Measurements from ENCODE around the gene PPP1R1C.

Gene PPP1R1C

GRCh38 chr2:181972431-181973170 is 13.1 kb upstream of the PPP1R1C start:
- no peak overlapping the region for H3K4me3 ChIP-seq (ENCODE audit: low read depth, low read length)
- TF ChIP-seq CTCF (conservative IDR thresholded peaks at IDR 0.05; ENCODE audit: low read depth, low read length) = no peak
- peak; percentile 12 for DNase-seq (ENCODE audit: low read depth)

- TF ChIP-seq CTCF (conservative IDR thresholded peaks at IDR 0.05; ENCODE audit: low read depth, low read length) = no peak
- no peak overlapping the region for H3K4me3 ChIP-seq (ENCODE audit: low read depth, low read length)
- DNase-seq (ENCODE audit: low read depth) = no peak
Observed at GRCh38 chr2:181973171-181973783, 12.4 kb upstream of the PPP1R1C start.

GRCh38 chr2:181977661-181978350 is 7.8 kb upstream of the PPP1R1C start:
- DNase-seq (ENCODE audit: low read depth) = peak; percentile 65
- no peak for TF ChIP-seq CTCF (conservative IDR thresholded peaks at IDR 0.05; ENCODE audit: low read depth, low read length)
- no peak overlapping the region for H3K4me3 ChIP-seq (ENCODE audit: low read depth, low read length)

GRCh38 chr2:181978351-181979150 is 7.1 kb upstream of the PPP1R1C start:
- TF ChIP-seq CTCF (conservative IDR thresholded peaks at IDR 0.05; ENCODE audit: low read depth, low read length) = no peak

GRCh38 chr2:181984060-181984459 is 1.6 kb upstream of the PPP1R1C start:
- DNase-seq (ENCODE audit: low read depth) = no peak
- TF ChIP-seq CTCF (conservative IDR thresholded peaks at IDR 0.05; ENCODE audit: low read depth, low read length) = no peak
- no peak overlapping the region for H3K4me3 ChIP-seq (ENCODE audit: low read depth, low read length)

More at GRCh38 chr2:181978351-181979150, 7.1 kb upstream of the PPP1R1C start:
- peak; percentile 22 for DNase-seq (ENCODE audit: low read depth)
- no peak overlapping the region for H3K4me3 ChIP-seq (ENCODE audit: low read depth, low read length)

- TF ChIP-seq CTCF (conservative IDR thresholded peaks at IDR 0.05; ENCODE audit: low read depth, low read length) = no peak
- H3K4me3 ChIP-seq (ENCODE audit: low read depth, low read length) = no peak overlapping the region
- DNase-seq (ENCODE audit: low read depth) = peak; percentile 27
Observed at GRCh38 chr2:181984814-181985631, 630 bp upstream of the PPP1R1C start.
